Measurements from ENCODE around the gene ALAS1. TPM values are rescaled to one million over a fixed set of nuclear protein-coding genes. Genes with fewer than 3 reads are reported as not detected.

The ALAS1 gene
- total and polyA plus RNA-seq, 2 donors (not counting 3 experiments of a cell fraction or from before 2014, with no cell fraction given): 45.1 to 72.1 TPM

GRCh38 chr3:52172262-52172757, 25.6 kb upstream of the ALAS1 start:
- Histone ChIP-seq H3K27ac (ENCODE audit: insufficient read depth, low read depth, low read length) (no peak overlapping the region), H4K20me1 (replicated peaks; ENCODE audit: control insufficient read depth, extremely low read depth, insufficient read depth, low read length) (no peaks in the 10 kb centered on the region), H3K9ac (replicated peaks; ENCODE audit: extremely low read depth, insufficient read depth, low read length) (no peak overlapping the region), H3K4me3 (replicated peaks in 1 of 3; ENCODE audit: insufficient read depth in 1 of 3, low read depth in 1 of 3, low read length in 3 of 3) (no peak overlapping the region), H2AFZ (ENCODE audit: low read depth, low read length) (no peak overlapping the region), H3K4me1 (ENCODE audit: control insufficient read depth, extremely low read depth, insufficient read depth, low read length) (no peaks in the 10 kb centered on the region), H3K9me3 (replicated peaks; ENCODE audit: control insufficient read depth, insufficient read depth, low read length) (no peaks in the 10 kb centered on the region), H3K27me3 (ENCODE audit: control insufficient read depth in 2 of 2, insufficient read depth in 2 of 2, low read length in 2 of 2) (no peaks in the 10 kb centered on the region), H3K36me3 (ENCODE audit: control insufficient read depth in 2 of 2, extremely low read depth in 1 of 2, insufficient read depth in 2 of 2, low read length in 2 of 2) (no peaks in the 10 kb centered on the region), H3K9me1 (replicated peaks; ENCODE audit: control insufficient read depth, extremely low read depth, insufficient read depth, low read length) (no peaks in the 10 kb centered on the region), H3K79me2 (ENCODE audit: control insufficient read depth, insufficient read depth, low read length) (no peaks in the 10 kb centered on the region), H3K4me2 (ENCODE audit: insufficient read depth, low read length) (no peak overlapping the region)
- FAIRE-seq (no peak), DNase-seq (ENCODE audit: low read depth, low spot score) (no peak)
- no peak for TF ChIP-seq GATA2 (IDR thresholded peaks at IDR 0.05; ENCODE audit: insufficient read depth, insufficient read length, low read depth, low read length)
- TF ChIP-seq, protein P1, sequence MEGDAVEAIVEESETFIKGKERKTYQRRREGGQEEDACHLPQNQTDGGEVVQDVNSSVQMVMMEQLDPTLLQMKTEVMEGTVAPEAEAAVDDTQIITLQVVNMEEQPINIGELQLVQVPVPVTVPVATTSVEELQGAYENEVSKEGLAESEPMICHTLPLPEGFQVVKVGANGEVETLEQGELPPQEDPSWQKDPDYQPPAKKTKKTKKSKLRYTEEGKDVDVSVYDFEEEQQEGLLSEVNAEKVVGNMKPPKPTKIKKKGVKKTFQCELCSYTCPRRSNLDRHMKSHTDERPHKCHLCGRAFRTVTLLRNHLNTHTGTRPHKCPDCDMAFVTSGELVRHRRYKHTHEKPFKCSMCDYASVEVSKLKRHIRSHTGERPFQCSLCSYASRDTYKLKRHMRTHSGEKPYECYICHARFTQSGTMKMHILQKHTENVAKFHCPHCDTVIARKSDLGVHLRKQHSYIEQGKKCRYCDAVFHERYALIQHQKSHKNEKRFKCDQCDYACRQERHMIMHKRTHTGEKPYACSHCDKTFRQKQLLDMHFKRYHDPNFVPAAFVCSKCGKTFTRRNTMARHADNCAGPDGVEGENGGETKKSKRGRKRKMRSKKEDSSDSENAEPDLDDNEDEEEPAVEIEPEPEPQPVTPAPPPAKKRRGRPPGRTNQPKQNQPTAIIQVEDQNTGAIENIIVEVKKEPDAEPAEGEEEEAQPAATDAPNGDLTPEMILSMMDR (IDR thresholded peaks at IDR 0.05; ENCODE audit: extremely low read depth in 1 of 2, insufficient read depth in 1 of 2, low read depth in 1 of 2, low read length in 2 of 2): no peak
- no peak for TF ChIP-seq MYC (IDR thresholded peaks at IDR 0.05; ENCODE audit: low read depth, low read length)
- TF ChIP-seq POLR2A (IDR thresholded peaks at IDR 0.05; ENCODE audit: low read depth, low read length): no peak
- no peak for TF ChIP-seq JUN (IDR thresholded peaks at IDR 0.05; ENCODE audit: borderline replicate concordance, insufficient read depth, insufficient read length, low read depth)
- no peak for TF ChIP-seq FOS (IDR thresholded peaks at IDR 0.05; ENCODE audit: borderline replicate concordance, insufficient read depth, low read length)
- TF ChIP-seq, protein P2, sequence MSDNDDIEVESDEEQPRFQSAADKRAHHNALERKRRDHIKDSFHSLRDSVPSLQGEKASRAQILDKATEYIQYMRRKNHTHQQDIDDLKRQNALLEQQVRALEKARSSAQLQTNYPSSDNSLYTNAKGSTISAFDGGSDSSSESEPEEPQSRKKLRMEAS (IDR thresholded peaks at IDR 0.05; ENCODE audit: insufficient read depth, insufficient read length): no peak
- TF ChIP-seq POLR2AphosphoS5 (IDR thresholded peaks at IDR 0.05; ENCODE audit: insufficient read depth, low read depth, low read length): no peak
- no peak for TF ChIP-seq EZH2 (IDR thresholded peaks at IDR 0.05; ENCODE audit: borderline replicate concordance, low read depth, low read length, severe bottlenecking)
- no TSS peak for BruUV-seq (replicated peaks)
- ChIA-PET CTCF (interaction anchor here (1.7 to 2.7 kb wide), 2 partner anchors 11 to 48 kb away, joined by 5 to 11 read pairs; no protein-coding TSS in a partner anchor), POLR2A (no interaction called here)
- dilution Hi-C loops (cut with MboI; ENCODE audit: extremely low pct_ligation_motif_present, low sequenced_read_pairs) (no loop called here), intact Hi-C loops (cut with micrococcal nuclease) (no loop called here)
